Breast epithelium (tissue), 4 donors: ENCODE results near the gene PIK3CA. TPM values are rescaled to one million over a fixed set of nuclear protein-coding genes. Genes with fewer than 3 reads are reported as not detected.

Experiments
- DNase-seq, 2 donors: peaks; one replicate each; pipeline ENCODE4 v3.0.0-alpha.2; 2019; ENCODE audit warnings: low spot score in 2 of 2
- H3K27ac ChIP-seq, 2 donors: fragments of 200-600 bp; sonication (generic) in 1 of 2; one replicate each; pipeline ENCODE4 v1.5.1; 2016 to 2019; ENCODE audit warnings: mild to moderate bottlenecking in 1 of 2
- H3K27me3 ChIP-seq, 2 donors: fragments of 200-600 bp; sonication (generic) in 1 of 2; one replicate each; pipeline versions ENCODE4 v1.5.1 to v1.6.0; 2017 to 2019; ENCODE audit warnings: control low read depth in 1 of 2, mild to moderate bottlenecking in 1 of 2
- H3K36me3 ChIP-seq: fragments of 200-600 bp; one replicate; pipeline ENCODE4 v1.5.1; 2019
- H3K4me1 ChIP-seq, 2 donors: fragments of 200-600 bp; sonication (generic); one replicate each; pipeline ENCODE4 v1.5.1; 2016 to 2019; ENCODE audit warnings: control low read depth in 1 of 2
- H3K4me3 ChIP-seq, 3 donors: fragments of 200-600 bp; sonication (generic); 1 replicate in 2 of 3; 2 replicates in 1 of 3; pipeline ENCODE4 v1.5.1; 2016 to 2019; ENCODE audit warnings: mild to moderate bottlenecking in 3 of 3, moderate library complexity in 2 of 3
- H3K9me3 ChIP-seq, 2 donors: fragments of 200-600 bp; sonication (generic) in 1 of 2; one replicate each; pipeline ENCODE4 v1.5.1; 2016 to 2019; ENCODE audit warnings: control low read depth in 1 of 2
- CTCF ChIP-seq, 3 donors: fragments of 450-650 bp; IDR thresholded peaks; one replicate each; pipeline ENCODE4 v1.5.1; 2016 to 2017; ENCODE audit warnings: antibody characterized with exemption in 3 of 3, mild to moderate bottlenecking in 3 of 3, moderate library complexity in 3 of 3
- POLR2A ChIP-seq: fragments of 450-650 bp; IDR thresholded peaks from one replicate; pipeline ENCODE4 v1.6.1; 2016; ENCODE audit warnings: antibody characterized with exemption, mild to moderate bottlenecking, moderate library complexity
- POLR2AphosphoS5 ChIP-seq, 3 donors: sonication (generic); formaldehyde crosslinking; IDR thresholded peaks; one replicate each; pipeline ENCODE4 v1.6.1; 2017; ENCODE audit warnings: antibody characterized with exemption in 3 of 3
- intact Hi-C: fragments of 100-400 bp; cut with DNase I; formaldehyde crosslinking; loops from one replicate; pipeline ENCODE4 v1.15.1; 2023; ENCODE audit warnings: low total_unique reads
- total RNA-seq, 3 donors: library from RNA; depleted of rRNA; stranded (reverse); fragments of >200 nt; gene quantifications; one replicate each; pipeline ENCODE4 v1.1.0, GENCODE V29; 2016

PIK3CA gene
- total RNA-seq, 3 donors from 2014 or later = 34.1 to 43.0 (median 38.4) TPM

- no peaks in the 10 kb centered on the region for H3K9me3 ChIP-seq
- H3K27me3 ChIP-seq = no peaks in the 10 kb centered on the region
- no peak overlapping the region for H3K4me3 ChIP-seq
- no peaks in the 10 kb centered on the region for H3K36me3 ChIP-seq
- TF ChIP-seq CTCF (IDR thresholded peaks at IDR 0.05) (no peak), POLR2AphosphoS5 (IDR thresholded peaks at IDR 0.05) (no peak), POLR2A (no peak)
- no peak for DNase-seq
- H3K27ac ChIP-seq = no peak overlapping the region
- intact Hi-C loops = no loop called here
- H3K4me1 ChIP-seq = no peaks in the 10 kb centered on the region
Measured at GRCh38 chr3:179136195-179136594, 12.0 kb upstream of the PIK3CA start.

GRCh38 chr3:179141890-179142289 is 6.3 kb upstream of the PIK3CA start:
- DNase-seq = no peak
- intact Hi-C loops = loop anchor here (10.0 kb wide), 1 partner anchor 173 kb away; no protein-coding TSS in a partner anchor
- no peaks in the 10 kb centered on the region for H3K9me3 ChIP-seq
- no peak overlapping the region for H3K4me3 ChIP-seq
- no peaks in the 10 kb centered on the region for H3K36me3 ChIP-seq
- TF ChIP-seq POLR2AphosphoS5 (IDR thresholded peaks at IDR 0.05) (no peak), CTCF (IDR thresholded peaks at IDR 0.05) (no peak), POLR2A (no peak)
- no peaks in the 10 kb centered on the region for H3K27me3 ChIP-seq
- no peak overlapping the region for H3K27ac ChIP-seq
- H3K4me1 ChIP-seq = no peaks in the 10 kb centered on the region

GRCh38 chr3:179146911-179147513 is 1.1 kb upstream of the PIK3CA start:
- Histone ChIP-seq H3K36me3 (no peaks in the 10 kb centered on the region), H3K27me3 (no peaks in the 10 kb centered on the region), H3K9me3 (no peaks in the 10 kb centered on the region), H3K4me1 (peaks cover 0 to 12% of the 10 kb centered on the region in 2 donors), H3K27ac (peak overlapping the region; percentile 98 to 99), H3K4me3 (peak overlapping the region; percentile 94 to 99 (median 97))
- DNase-seq = no peak
- intact Hi-C loops = loop anchor here (10.0 kb wide), 1 partner anchor 168 kb away; no protein-coding TSS in a partner anchor
- TF ChIP-seq POLR2AphosphoS5 (IDR thresholded peaks at IDR 0.05) (no peak), POLR2A (no peak), CTCF (IDR thresholded peaks at IDR 0.05) (peak; percentile 56 to 80 (median 67))

GRCh38 chr3:179147514-179147872 is 664 bp upstream of the PIK3CA start:
- intact Hi-C loops = loop anchor here (10.0 kb wide), 1 partner anchor 167 kb away; no protein-coding TSS in a partner anchor
- no peaks in the 10 kb centered on the region for H3K27me3 ChIP-seq
- H3K9me3 ChIP-seq = no peaks in the 10 kb centered on the region
- peak overlapping the region; percentile 98 to 99 for H3K27ac ChIP-seq
- H3K36me3 ChIP-seq = no peaks in the 10 kb centered on the region
- TF ChIP-seq POLR2A (no peak), CTCF (IDR thresholded peaks at IDR 0.05) (no peak), POLR2AphosphoS5 (IDR thresholded peaks at IDR 0.05) (no peak)
- no peak for DNase-seq
- peaks cover 0 to 12% of the 10 kb centered on the region in 2 donors for H3K4me1 ChIP-seq
- peak overlapping the region; percentile 94 to 99 (median 97) for H3K4me3 ChIP-seq

- Histone ChIP-seq H3K27me3 (no peaks in the 10 kb centered on the region), H3K4me1 (peaks cover 0 to 12% of the 10 kb centered on the region in 2 donors), H3K27ac (peak overlapping the region; percentile 98 to 99), H3K36me3 (no peaks in the 10 kb centered on the region), H3K4me3 (peak overlapping the region; percentile 94 to 99 (median 97)), H3K9me3 (no peaks in the 10 kb centered on the region)
- DNase-seq = peak in 1 of 2 donors; percentile 53
- intact Hi-C loops = loop anchor here (10.0 kb wide), 1 partner anchor 166 kb away; no protein-coding TSS in a partner anchor
- TF ChIP-seq POLR2AphosphoS5 (IDR thresholded peaks at IDR 0.05) (peak in 1 of 3 donors; percentile 52), POLR2A (no peak), CTCF (IDR thresholded peaks at IDR 0.05) (peak in 1 of 3 donors; percentile 4)
Measured at GRCh38 chr3:179148616-179149405, 654 bp downstream of the PIK3CA start.
